ENCODE results near the gene AFF1.
A peak's percentile ranks its signal among the peaks of the same experiment; 100 is the strongest.

The AFF1 gene, protein sequence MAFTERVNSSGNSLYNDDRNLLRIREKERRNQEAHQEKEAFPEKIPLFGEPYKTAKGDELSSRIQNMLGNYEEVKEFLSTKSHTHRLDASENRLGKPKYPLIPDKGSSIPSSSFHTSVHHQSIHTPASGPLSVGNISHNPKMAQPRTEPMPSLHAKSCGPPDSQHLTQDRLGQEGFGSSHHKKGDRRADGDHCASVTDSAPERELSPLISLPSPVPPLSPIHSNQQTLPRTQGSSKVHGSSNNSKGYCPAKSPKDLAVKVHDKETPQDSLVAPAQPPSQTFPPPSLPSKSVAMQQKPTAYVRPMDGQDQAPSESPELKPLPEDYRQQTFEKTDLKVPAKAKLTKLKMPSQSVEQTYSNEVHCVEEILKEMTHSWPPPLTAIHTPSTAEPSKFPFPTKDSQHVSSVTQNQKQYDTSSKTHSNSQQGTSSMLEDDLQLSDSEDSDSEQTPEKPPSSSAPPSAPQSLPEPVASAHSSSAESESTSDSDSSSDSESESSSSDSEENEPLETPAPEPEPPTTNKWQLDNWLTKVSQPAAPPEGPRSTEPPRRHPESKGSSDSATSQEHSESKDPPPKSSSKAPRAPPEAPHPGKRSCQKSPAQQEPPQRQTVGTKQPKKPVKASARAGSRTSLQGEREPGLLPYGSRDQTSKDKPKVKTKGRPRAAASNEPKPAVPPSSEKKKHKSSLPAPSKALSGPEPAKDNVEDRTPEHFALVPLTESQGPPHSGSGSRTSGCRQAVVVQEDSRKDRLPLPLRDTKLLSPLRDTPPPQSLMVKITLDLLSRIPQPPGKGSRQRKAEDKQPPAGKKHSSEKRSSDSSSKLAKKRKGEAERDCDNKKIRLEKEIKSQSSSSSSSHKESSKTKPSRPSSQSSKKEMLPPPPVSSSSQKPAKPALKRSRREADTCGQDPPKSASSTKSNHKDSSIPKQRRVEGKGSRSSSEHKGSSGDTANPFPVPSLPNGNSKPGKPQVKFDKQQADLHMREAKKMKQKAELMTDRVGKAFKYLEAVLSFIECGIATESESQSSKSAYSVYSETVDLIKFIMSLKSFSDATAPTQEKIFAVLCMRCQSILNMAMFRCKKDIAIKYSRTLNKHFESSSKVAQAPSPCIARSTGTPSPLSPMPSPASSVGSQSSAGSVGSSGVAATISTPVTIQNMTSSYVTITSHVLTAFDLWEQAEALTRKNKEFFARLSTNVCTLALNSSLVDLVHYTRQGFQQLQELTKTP

DNA sequence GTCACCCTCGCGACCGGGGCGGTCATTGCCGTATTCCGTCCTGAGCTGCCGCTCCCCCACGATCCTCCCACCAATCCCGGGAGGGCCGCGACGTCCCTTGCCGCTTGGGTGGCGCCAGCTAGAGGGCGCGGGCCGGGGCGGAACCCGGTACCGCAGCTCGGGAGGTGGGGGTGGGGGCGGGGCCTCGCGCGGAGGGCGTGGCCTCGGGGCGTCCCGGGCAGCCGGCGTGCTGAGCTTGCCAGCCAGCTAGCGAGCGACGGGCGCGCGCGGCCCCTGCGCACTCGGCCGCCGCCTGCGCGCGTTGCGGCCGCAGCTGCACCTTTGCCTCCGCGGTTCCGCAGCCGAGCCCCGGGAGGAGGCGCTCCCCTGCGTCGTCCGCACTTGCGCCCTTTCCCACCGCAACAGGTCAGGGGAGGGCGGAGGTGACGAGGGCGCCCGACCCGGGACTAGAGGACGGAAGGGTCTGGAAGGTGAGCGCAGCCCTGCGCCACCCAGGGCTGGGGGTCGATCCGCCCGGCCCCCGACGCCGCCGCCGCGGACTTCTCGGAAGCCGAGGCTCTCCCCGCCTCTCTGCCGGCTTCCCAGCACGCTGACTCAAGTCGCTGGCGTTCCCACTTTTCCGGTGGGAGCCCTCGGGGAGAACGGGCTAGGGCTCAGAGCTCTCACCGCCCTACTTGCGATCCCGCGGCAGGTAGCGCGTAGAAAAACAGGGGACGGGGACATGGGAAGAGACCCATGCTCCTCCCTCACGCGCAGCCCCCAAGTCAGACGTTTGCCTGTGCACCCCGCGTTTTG lies at the start of gene AFF1:
Gene AFF1 (plus strand): TSS at position 241 of the 795 bp plus-strand sequence. CDS start 13,523 bp downstream, outside the sequence.
- peak; percentile 67 for DNase-seq (ENCODE audit: insufficient read length, low spot score)
- FAIRE-seq: peak; percentile 94

DNA sequence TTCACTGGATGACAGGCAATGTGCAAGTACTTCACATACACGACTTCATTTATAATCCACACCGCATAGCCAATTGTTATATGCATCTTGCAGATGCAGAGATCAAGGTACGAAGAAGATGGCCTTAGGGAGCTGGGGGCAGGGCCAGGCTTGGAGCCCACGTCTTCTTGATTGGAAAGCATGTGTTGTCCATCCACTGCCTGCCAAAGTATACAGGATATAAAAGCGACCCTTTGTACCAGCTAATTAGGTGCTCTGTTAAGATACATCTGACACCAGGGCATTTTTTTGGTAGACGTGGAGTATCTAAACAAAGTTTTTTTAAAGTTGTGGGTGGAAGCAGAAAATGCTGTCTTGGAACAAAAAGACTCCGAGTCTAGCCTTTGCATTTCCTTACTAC lies 44.0 kb upstream of the AFF1 start:
- DNase-seq (ENCODE audit: insufficient read length, low spot score) (no peak), FAIRE-seq (no peak)

- DNase-seq (ENCODE audit: insufficient read length, low spot score) (no peak), FAIRE-seq (no peak)
Measured at GRCh38 chr4:86891762-86892635, 42.8 kb upstream of the AFF1 start, which contains the start of gene C4orf36. C4orf36 (minus strand) TSS chr4:86892422; CDS start chr4:86891520, 902 bp downstream.

DNA sequence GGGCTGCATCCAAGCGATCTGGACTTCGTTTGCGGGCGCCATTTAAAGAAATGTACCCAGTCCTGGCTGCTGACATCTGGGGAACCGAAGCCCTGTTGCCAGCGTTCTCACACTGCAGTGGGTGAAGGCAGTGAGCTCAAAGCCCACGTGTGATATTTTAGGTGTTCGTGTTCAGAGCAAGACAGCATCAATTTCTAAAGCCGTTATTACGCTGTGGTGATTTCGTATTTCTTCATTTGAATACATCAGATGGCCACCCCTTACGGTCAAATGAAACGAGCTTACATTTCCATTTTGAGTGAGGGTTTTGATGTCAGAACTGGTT lies 42.2 kb upstream of the AFF1 start:
- no peak for DNase-seq (ENCODE audit: insufficient read length, low spot score)
- FAIRE-seq: no peak

- FAIRE-seq: no peak
- DNase-seq (ENCODE audit: insufficient read length, low spot score): no peak
Measured at GRCh38 chr4:86893136-86893535, 41.7 kb upstream of the AFF1 start.

DNA sequence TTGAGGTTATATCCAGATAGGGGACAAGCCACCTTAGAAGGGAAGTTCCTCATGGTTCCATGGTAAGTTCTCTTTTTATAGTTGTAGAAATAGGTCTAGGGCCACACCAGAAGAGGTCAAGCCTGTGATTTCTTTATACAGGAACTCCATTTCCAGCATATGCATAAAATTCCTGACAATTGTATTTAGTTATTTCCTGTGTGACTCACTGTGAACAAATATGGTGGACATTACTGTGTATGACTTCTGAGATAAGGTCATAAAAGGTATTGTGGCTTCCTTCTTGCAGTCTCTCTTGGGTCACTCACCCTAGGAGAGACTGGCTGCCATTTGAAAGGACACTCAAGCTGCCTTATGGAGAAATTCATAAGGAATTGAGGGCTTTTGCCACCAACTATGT lies 40.4 kb upstream of the AFF1 start:
- FAIRE-seq (no peak), DNase-seq (ENCODE audit: insufficient read length, low spot score) (no peak)

- FAIRE-seq (peak; percentile 97), DNase-seq (ENCODE audit: insufficient read length, low spot score) (peak; percentile 33)
Measured at GRCh38 chr4:86895692-86896488, 38.9 kb upstream of the AFF1 start.

- DNase-seq (ENCODE audit: insufficient read length, low spot score) (no peak), FAIRE-seq (no peak)
Measured at GRCh38 chr4:86896596-86896995, 38.2 kb upstream of the AFF1 start.

- FAIRE-seq (no peak), DNase-seq (ENCODE audit: insufficient read length, low spot score) (no peak)
Measured at GRCh38 chr4:86898562-86898961, 36.2 kb upstream of the AFF1 start.

- FAIRE-seq: no peak
- no peak for DNase-seq (ENCODE audit: insufficient read length, low spot score)
Measured at GRCh38 chr4:86901864-86902263, 32.9 kb upstream of the AFF1 start.

GRCh38 chr4:86908251-86908657 lies 26.6 kb upstream of the AFF1 start:
- peak; percentile 39 for FAIRE-seq
- no peak for DNase-seq (ENCODE audit: insufficient read length, low spot score)

- FAIRE-seq (no peak), DNase-seq (ENCODE audit: insufficient read length, low spot score) (no peak)
Measured at GRCh38 chr4:86909546-86910295, 25.1 kb upstream of the AFF1 start.

DNA sequence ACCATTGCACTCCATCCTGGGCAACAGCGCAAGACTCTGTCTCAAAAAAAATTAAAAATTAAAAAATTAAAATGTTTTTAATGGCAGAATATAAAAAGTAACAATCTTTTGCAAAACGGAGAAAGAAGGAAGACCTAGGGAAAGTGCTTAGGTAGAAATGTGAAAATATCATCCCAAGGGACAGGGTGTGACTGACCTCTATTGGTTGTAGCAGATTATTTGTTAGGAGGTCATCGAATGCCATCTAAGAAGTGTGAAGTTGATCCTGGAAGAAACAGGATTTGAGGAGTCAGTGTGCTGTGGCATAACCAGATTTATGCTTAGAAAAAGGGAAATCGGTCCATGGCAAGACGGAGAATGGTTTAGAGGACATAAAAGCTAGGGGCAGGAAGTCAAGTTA lies 24.4 kb upstream of the AFF1 start:
- FAIRE-seq (peak; percentile 47), DNase-seq (ENCODE audit: insufficient read length, low spot score) (no peak)

DNA sequence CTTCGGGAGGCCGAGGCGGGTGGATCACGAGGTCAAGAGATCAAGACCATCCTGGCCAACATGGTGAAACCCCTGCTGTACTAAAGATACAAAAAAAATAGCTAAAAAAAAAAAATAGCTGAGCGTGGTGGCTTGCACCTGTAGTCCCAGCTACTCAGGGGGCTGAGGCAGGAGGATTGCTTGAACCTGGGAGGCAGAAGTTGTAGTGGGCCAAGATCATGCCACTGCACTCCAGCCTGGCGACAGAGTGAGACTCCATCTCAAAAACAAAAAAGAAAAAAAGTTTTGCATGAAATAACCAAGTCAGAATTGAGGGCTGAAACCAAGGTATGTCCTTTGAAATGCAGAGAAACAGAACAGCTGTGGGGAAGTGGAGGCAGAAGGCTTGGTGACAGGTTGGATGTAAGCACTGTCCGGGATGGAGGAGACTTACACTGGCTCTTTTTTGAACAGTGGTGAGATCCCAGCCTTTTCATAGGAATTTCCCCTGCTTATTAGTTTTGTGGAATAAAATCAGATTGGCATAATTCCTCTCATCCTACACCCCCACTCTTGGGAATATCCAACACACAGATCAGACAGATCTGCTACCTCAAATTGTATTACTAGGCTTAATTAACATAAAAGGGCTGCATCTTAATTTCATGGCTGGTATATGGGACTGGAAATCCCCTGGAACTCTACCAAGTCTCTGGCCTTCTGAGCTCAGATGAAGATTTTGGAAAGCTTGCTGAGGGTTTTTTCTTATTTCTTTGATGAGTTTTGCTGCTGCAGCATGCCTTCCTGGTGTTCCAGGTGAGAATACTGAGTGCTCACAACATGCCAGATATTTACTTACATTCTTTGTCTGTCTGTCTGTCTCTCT lies 23.8 kb upstream of the AFF1 start:
- no peak for FAIRE-seq
- no peak for DNase-seq (ENCODE audit: insufficient read length, low spot score)

DNA sequence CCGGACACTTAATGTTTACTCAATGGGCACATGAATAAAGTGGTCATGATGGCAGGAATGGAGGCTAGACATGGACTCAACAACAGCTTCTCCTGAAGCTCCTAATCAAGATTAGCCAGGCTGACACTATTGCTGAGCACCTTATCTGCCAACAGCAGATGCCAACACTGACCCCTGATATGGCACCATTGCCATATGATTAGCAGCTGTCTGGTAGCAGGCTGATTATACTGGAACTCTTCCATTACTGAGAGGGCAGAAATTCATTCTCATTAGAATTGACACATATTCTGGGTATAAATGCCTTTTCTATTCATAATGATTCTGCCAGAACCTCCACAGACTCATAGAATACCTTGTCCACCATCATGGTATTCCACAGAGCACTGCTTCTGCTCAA lies 18.4 kb upstream of the AFF1 start:
- FAIRE-seq (no peak), DNase-seq (ENCODE audit: insufficient read length, low spot score) (no peak)

DNA sequence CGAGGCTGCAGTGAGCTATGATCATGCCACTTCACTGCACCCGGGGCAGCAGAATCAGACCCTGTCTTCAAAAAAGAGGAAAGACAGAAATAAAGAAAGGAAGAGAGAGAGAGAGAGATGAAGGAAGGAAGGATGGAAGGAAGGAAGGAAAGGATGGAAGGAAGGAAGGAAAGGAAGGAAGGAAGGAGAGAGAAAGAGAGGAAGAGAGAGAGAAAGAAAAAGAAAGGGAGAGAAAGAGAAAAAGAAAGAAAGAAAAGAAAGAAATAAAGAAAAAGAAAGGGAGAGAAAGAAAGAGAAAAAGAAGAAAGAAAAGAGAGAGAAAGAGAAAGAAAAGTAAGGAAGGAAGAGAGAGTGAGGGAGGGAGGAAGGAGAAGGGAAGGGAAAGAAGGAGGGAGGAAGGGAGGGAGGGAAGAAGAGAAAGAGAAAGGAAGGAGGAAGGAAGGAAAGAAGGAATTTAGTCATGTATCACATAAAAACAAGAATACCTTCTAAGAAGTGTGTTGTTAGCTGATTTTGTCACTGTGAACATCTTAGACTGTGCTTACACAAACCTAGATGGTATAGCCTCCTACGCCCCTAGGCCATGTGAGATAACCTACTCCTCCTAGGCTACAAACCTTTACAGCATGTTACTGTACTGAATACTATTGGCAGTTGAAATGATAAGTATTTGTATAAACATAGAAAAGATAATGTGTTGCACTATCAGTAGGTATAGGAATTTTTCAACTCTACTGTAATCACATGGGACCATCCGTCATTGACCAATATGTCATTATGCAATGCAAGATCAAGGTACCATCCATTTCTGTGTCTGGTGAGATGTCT lies 17.4 kb upstream of the AFF1 start:
- no peak for DNase-seq (ENCODE audit: insufficient read length, low spot score)
- no peak for FAIRE-seq

All from GM19239 (cell line).